ENCODE measurements around the gene IDH3G. TPM values are rescaled to one million over a fixed set of nuclear protein-coding genes. Genes with fewer than 3 reads are reported as not detected.
"Not testable (repeated sequence)": the region's sequence is repeated elsewhere in the genome, so short reads cannot be mapped to it uniquely, and the experiment has no call there.

The IDH3G gene
- total RNA-seq, 1 donor from 2014 or later, result 39.9 TPM

DNA sequence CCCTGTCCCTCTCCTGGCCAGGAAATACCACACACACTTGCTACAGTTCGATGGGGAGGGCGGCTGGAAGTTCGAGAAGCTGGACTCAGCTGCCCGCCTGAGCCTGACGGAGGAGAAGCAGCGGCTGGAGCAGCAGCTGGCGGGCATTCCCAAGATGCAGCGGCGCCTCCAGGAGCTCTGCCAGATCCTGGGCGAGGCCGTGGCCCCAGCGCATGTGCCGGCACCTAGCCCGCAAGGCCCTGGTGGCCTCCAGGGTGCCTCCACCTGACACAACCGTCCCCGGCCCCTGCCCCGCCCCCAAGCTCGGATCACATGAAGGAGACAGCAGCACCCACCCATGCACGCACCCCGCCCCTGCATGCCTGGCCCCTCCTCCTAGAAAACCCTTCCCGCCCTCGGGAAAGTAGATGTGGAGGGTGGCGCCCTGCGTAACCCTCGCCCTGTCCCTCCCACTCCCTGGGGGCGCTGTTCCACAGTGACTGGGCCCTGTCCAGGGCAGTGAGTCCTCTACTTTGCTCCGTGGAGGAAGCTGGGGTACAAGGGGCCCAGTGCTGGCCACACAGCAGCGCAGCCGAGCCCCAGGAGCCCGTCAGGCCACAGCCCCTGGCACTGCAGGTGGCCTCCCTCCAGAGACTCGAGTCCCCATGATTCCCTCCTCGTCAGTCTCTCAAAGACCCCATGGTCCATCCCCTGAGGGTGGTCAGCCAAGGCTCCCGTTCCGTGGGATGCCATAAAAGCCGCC is 50.5 kb downstream of the IDH3G start:
- peak; percentile 76 for DNase-seq (ENCODE audit: low spot score)
- ATAC-seq, result peak; percentile 62
- intact Hi-C loops (cut with DNase I), result not testable (repeated sequence)

DNA sequence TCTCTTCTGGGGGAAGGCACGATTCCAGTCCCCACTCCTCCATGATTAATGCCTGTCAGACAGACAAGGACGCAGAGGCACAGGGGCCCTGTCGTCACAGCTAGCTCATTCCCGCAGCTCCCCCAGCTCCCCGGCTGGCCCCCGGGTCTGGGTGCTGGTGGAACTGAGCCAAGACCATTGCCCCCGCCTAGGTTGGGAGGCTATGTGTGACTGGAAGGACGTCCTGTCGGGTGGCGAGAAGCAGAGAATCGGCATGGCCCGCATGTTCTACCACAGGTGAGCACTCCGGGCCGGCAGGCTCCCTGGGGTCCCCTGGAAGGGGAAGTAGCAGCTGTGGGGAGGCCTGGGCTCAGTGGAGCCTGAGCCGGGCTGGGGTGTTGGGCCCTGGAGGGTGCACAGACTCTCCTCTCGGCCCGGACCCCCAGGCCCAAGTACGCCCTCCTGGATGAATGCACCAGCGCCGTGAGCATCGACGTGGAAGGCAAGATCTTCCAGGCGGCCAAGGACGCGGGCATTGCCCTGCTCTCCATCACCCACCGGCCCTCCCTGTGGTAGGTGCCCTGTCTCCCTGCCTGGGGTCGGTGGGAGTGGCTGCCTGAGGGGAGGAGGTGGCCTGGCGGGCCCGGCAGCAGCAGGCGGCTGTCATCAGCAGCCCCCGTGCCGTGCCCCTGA is 51.2 kb downstream of the IDH3G start:
- ATAC-seq; intact Hi-C loops (cut with DNase I); DNase-seq (ENCODE audit: low spot score): not testable (repeated sequence)

DNA sequence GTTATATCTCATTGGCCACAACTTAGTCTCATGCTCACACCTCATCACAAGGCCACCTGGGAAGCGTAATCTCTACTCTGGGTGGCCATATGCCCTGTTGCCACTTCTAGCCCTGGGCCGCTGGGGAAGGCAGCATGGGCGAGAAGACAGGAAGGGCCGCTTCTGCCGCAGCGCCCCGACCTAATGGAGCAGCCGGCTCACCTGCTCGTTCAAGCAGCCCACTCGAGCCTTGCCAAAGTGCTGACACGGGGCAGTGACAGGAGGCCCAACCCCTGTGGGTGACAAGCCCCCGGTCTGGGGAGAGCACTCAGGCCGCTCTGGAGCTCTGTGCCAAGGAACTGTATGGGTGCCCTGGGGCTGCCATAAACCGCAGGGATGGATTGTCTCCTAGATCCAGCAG is 52.1 kb downstream of the IDH3G start:
- intact Hi-C loops (cut with DNase I); ATAC-seq; DNase-seq (ENCODE audit: low spot score): not testable (repeated sequence)

DNA sequence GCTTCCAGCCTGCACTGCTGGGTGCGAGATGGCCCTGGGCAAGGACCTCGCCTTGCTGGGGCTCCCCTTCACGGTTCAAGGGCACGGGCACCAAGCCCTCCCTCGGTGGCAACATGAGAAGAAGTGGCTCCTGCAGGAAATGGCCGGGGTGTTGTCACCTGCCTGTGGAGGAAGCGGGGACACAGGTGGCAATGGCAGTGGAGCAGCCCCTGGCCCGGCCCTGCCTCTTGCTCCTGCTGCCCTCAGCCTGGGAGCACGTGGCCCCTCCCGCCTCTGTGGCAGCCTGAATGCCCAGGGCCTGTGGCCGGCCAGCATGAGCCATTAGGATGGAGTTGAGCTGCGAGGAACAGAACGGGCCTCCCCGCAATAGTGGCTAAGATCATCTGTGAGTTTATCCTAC is 52.7 kb downstream of the IDH3G start:
- ATAC-seq, result no peak
- intact Hi-C loops (cut with DNase I), result no loop called here
- DNase-seq (ENCODE audit: low spot score), result no peak

DNA sequence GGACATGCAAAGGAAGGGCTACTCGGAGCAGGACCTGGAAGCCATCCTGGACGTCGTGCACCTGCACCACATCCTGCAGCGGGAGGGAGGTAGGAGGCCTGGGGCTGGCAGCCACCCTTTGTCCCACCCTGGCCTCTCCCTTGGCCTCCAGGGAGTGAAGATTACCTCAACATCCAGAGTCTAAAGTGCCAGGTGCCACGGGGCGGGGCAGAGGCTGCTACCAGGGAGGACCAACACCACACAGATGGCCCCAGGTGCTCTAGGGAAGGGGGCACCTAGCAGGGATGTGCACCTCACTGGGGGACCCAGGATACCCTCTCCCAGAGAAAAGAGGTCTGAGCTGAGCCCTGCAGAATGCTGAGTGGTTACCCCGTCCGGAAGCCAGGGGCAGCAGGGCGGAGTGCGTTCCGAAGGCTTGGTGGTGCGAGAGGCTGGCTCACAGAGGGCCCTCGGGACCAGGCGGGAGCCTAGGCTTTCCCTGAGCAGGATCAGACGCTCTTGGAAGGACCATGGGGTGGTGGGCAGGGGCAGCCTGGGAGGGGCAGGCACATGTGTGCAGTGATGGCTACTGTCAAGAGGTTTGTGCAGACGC is 53.4 kb downstream of the IDH3G start:
- intact Hi-C loops (cut with DNase I), result no loop called here
- ATAC-seq (no peak), DNase-seq (ENCODE audit: low spot score) (no peak)

DNA sequence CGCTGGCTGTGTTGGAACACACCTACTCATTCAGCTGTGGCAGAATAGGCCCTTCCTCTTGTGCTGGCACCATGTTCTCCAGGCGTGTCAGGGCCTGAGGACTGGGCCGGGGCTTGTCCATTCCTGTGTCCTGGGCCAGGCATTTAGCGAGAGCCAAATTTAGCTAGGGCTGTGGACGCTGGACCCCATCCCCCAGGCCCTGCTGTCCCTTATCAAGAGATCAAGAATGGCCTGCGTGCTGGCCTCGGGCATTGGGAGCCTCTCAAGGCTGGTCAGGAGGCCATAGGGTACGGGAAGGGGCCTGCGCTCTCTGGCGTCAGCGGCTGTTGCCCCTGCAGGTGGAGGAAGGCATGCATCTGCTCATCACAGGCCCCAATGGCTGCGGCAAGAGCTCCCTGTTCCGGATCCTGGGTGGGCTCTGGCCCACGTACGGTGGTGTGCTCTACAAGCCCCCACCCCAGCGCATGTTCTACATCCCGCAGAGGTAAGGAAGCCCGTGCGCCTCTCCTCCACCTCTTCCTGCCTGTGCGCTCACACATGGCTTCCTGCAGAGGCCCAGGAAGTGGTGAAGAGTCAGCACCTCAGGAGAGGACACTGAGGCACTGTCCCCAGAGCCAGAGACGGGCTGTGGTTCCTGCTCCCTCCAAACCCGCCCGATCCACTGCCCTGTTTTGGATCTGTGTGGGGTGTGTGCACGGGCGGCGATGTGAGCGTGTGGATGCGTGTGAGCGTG is 54.3 kb downstream of the IDH3G start:
- intact Hi-C loops (cut with DNase I), result no loop called here
- no peak for DNase-seq (ENCODE audit: low spot score)
- peak; percentile 14 for ATAC-seq

DNA sequence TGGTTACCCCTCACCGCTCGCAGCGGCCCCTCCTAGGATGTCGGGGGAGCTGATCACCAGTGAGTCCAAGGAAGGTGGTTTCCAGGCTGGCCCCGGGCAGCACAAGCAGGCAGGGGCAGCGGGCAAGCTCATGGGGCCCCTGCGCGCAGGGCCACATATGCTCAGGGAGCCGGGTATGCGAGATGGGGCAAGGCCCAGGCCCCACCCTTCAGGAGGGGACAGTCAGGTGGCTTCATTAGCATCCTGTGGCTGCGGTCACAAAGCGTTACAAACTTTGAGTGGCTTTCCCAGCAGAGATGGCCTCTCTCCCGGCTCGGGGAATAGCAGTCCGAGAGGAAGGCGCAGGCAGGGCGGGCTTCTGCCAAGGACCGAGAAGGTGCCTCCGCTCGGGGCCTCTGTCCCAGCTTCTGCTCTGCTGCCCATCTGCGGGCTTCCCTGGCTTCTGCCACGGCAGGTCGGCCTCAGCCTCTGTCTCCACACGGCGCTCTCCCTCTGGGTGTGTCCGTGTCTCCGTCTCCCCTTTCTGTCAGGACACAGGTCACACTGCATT is 56.0 kb downstream of the IDH3G start:
- DNase-seq (ENCODE audit: low spot score) (no peak), ATAC-seq (no peak)
- intact Hi-C loops (cut with DNase I), result no loop called here

DNA sequence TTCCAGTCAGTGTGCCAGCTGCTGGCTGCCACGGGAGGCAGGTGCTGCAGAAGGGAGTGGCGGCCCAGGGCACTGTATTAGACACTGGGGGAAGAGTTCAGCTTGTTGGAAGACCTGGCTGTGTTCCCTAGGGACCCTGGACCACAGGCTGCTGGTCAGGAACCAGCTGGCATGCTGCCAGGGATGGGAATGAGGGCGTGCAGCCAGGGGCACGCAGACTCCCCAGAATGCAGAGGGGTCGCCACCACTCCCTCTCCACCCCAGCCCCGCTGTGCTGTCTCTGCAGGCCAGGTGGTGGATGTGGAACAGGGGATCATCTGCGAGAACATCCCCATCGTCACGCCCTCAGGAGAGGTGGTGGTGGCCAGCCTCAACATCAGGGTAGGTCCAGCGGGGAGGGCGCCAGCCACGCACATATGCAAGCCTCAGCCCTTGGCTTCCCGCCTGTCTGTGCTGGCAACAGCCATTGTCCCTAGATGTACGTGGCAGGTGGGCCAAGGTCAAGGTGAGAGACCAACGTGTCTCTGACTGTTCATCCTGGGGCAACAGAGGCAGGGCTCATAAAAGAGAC is 57.2 kb downstream of the IDH3G start:
- intact Hi-C loops (cut with DNase I), result no loop called here
- ATAC-seq (no peak), DNase-seq (ENCODE audit: low spot score) (no peak)

DNA sequence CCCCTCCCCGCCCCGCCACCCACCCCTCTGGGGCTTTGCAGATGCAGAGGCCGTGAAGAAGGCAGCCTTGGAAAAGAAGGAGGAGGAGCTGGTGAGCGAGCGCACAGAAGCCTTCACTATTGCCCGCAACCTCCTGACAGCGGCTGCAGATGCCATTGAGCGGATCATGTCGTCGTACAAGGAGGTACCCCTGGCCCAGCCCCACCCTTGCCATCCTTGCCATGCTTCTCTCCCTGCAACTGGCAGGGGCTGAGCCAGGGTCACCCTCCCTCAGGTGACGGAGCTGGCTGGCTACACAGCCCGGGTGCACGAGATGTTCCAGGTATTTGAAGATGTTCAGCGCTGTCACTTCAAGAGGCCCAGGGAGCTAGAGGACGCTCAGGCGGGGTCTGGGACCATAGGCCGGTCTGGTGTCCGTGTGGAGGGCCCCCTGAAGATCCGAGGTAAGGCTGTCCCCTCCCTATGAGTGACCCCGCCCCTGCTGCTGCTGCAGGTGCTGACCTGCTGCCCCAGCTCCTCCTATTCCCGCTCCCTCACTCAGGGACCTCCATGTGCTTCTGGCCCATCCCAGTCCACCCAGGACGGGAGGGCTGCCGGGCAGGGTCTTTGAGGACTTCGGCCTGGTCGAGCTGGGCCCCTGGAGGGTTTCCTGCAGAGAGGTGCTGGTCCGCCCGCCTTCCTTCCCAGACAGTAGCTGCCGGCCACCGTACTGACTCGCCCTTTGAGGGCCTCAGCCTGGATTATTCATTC is 57.9 kb downstream of the IDH3G start:
- DNase-seq (ENCODE audit: low spot score), result no peak
- ATAC-seq, result no peak
- intact Hi-C loops (cut with DNase I), result no loop called here

Other genes starting within 250 kb of the IDH3G start
- gene CCNQ, start 195.2 kb downstream of the IDH3G start, total RNA-seq, result 11.9 TPM
- gene DUSP9, start 147.2 kb downstream of the IDH3G start, total RNA-seq, result 0.13 TPM
- gene PNCK, start 120.6 kb downstream of the IDH3G start, total RNA-seq, result 1.6 TPM
- gene SLC6A8, start 106.4 kb downstream of the IDH3G start, total RNA-seq, result 23.2 TPM
- 124 TPM for gene BCAP31, start 70.0 kb downstream of the IDH3G start, total RNA-seq
- gene ABCD1, start 69.5 kb downstream of the IDH3G start, total RNA-seq, result 10.1 TPM
- gene PLXNB3, start 30.1 kb downstream of the IDH3G start, total RNA-seq, result 73.1 TPM
- gene SRPK3, start 13.3 kb downstream of the IDH3G start, total RNA-seq, result 1.1 TPM
- gene SSR4, start 293 bp upstream of the IDH3G start, total RNA-seq, result 110 TPM
- 36.6 TPM for gene PDZD4, start 36.2 kb upstream of the IDH3G start, total RNA-seq
- 83.2 TPM for gene L1CAM, start 91.8 kb upstream of the IDH3G start, total RNA-seq
- gene AVPR2, start 110.3 kb upstream of the IDH3G start, total RNA-seq, result 5.6 TPM
- gene ARHGAP4, start 131.9 kb upstream of the IDH3G start, total RNA-seq, result 50.7 TPM
- gene NAA10, start 140.7 kb upstream of the IDH3G start, total RNA-seq, result 73.6 TPM
- 23.0 TPM for gene RENBP, start 150.3 kb upstream of the IDH3G start, total RNA-seq
- gene HCFC1, start 177.4 kb upstream of the IDH3G start, total RNA-seq, result 42.2 TPM
- 10.3 TPM for gene TMEM187, start 178.4 kb upstream of the IDH3G start, total RNA-seq
- 53.9 TPM for gene IRAK1, start 225.5 kb upstream of the IDH3G start, total RNA-seq